ENCODE results near the gene PHRF1. TPM values are rescaled to one million over a fixed set of nuclear protein-coding genes. Genes with fewer than 3 reads are reported as not detected.

PHRF1 gene
- total RNA-seq, 2 donors from 2014 or later = 17.3 to 21.5 TPM

DNA sequence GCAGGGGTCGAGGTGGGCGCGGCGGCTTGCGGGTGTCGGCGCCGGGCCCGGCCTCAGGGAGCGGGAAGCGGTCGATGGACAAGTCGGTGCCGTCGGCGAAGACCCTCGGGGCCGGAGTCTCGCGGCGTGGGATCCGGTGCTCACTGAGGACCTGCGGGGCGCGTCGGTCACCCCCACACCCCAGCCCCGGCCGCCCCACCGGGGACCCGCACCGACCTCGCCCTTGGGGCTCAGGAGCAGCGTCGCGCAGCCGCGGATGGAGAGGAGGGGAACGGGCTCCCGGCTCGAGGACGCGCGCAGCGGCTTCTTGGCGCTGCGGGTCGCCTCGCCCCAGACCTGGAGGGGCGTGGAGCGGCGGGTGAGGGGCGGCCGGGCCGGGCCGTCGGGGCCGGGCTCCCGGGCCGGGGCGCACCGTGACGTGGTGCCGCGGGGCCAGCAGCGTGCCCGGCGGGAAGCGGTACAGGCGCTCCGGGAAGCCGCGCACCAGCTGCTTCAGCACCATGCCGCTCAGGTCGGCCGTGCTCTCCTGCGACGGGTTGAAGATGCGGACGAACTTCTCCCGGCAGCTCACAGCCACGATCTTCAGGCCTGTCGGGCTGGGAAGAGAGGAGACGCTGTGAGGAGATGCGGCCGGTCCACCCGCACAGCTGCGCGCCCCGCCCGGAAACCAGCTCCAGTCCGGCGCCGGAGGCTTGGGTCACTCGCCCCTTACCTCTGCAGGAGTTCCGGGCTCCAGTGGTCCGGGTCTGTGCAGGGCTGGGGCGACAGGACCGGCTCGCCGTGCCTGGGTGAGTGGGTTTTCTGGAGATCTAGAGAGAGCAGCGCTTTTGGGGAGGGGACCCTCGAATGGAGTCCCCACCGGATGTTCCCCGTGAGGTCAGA lies 20.2 kb upstream of the PHRF1 start:
- DNase-seq = no peak
- no peak for ATAC-seq
- intact Hi-C loops (cut with DNase I) = loop anchor here (5.0 to 10.0 kb wide), 2 partner anchors 59 to 166 kb away; partner anchors contain the start of gene IRF7 (in 1 of the 2)

DNA sequence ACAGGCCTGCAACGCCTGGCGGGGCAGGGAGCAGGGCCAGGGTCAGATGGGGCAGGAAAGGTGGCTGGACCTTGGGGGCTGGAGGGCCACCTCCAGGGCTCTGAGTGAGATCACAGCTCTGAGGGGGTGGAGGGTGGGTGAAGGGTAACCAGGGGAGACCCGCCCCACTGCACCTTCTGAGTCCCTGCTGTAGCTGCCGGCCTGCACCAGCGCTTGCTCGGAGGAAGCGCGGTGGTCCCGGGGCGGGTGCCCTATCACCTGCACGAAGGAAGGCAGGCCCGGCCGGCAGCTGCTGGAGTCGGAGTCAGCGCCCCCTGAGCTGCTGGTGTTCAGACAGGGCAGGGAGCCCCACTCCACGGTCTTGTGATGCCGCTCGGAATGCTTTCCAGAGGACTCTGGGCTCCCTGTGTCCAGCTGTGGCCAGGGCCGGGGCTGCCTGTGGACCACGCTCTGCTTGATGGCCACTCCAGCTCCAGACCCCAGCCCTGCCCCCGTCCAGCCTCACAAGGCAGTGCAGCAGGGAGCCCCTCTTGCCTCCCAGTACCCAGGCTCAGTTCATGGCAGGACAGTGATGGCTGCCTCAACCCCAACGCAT lies 19.5 kb upstream of the PHRF1 start:
- ATAC-seq (no peak), DNase-seq (no peak)
- intact Hi-C loops (cut with DNase I) = loop anchor here (5.0 to 10.0 kb wide), 2 partner anchors 58 to 166 kb away; partner anchors contain the start of gene IRF7 (in 1 of the 2)

DNA sequence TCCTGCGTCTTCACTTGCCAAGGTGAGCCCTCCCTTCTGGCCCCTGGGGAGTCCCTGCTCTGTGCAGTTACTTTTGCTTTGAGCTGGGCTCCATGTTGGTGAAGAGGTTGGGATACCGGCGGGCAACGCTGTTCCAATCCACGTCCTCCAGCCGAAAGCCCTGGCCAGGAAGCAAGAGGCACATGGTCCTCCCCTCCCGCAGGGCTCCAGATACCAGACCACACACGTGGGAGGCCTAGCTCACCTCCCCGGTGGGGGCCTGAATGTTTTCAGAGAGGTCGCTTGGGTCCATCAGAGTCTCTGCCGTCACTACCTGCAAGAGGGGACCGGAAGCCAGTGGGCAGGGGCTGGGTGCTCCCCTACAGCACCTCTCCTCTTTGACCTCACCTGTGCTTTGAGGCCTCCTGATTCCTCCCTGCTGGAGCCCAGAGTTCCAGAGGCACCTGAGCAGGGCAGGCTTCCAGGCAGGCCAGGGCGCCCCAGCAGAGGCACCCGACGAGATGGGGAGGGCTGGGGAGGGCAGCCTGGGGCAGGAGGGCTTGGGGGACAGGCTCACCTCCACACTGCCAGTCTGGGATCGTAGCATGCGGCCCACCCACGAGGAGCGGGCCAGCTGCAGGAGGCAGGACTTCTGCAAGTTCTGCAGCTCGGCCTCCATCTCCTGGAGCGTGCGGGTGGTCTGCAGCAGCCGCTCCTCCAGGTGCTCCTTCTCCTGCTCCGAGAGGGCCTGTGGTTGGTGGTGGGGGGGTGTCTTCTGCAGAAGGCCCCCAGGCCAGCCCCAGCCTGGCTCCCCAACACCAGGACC lies 18.7 kb upstream of the PHRF1 start:
- intact Hi-C loops (cut with DNase I) = loop anchor here (5.0 to 10.0 kb wide), 2 partner anchors 57 to 165 kb away; partner anchors contain the start of gene IRF7 (in 1 of the 2)
- DNase-seq = no peak
- no peak for ATAC-seq

DNA sequence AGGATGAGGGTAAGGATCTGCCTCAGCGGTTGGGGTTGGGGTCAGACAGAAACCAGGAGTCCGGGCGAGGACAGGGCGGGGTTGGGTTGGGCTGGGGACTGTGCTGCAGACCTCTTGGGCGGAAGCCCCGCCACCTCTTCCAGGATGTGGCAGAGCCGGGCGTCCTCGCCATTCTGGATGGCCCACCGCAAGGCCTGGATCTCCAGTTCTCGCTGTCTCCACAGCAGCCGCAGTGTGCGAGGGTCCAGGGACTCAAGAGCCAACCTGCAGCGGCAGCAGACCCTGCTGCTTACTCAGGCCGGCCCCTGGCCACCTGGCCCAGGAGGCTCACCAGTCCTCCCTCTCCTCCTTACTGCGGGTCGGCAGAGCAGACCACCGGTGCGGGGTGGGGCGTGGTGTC lies 17.8 kb upstream of the PHRF1 start:
- DNase-seq (no peak), ATAC-seq (no peak)
- intact Hi-C loops (cut with DNase I) = loop anchor here (5.0 to 10.0 kb wide), 2 partner anchors 56 to 164 kb away; partner anchors contain the start of gene IRF7 (in 1 of the 2)

DNA sequence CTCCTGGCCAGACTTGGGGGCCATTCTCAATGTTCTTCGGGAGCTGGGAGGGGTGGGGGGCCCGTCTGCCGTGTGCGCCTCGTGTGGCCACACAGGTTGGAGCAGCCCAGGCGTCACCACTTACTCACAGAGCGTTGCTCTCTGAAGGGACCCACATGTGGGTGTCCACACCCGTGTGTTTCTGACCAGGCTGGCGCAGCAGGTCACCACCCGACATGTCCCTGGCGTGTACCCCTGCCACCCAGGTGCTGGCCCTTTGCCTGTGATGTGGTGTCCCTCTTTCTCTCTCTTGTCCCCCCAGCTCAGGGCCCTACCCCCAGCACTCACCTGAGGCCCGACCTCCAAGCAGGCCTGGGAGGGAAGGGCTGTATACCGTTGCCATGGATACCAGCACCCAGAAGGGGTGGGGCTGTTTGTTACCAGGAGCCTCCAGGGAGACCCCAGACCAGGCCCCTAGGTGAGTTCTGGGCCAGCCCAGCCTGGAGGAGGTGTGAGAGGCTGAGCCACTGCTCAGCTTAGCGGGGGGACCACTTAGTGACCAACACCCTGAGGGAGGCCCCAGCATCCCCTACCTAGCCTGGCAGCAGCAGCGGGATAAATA lies 17.1 kb upstream of the PHRF1 start:
- intact Hi-C loops (cut with DNase I) = loop anchor here (5.0 to 10.0 kb wide), 2 partner anchors 56 to 163 kb away; partner anchors contain the start of gene IRF7 (in 1 of the 2)
- no peak for DNase-seq
- no peak for ATAC-seq

DNA sequence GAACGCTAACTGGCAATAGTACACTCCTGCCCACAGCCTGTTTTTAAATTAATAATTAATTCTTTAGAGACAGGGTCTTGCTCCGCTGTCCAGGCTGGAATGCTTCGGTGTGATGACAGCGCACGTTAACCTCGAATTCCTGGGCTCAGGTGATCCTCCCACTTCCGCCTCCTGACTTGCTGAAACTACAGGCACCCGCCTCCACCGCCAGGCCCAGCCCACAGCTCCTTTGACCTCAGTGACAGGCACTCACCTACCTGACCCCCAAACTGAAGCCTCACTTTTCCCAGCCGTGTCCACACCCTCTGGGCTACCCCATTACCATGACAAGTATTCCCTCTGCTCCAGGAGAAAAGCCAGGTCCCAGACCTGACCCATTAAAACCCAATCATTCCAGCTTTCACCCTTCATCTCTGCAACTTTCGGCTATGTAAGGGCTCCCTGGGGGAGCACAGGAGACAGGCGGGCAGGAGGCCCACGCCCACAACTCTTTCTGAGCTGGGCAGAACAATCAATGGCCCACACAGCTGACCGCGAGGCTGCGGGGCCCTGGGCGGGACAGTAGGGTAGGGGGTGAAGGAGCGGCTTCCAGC lies 16.5 kb upstream of the PHRF1 start:
- intact Hi-C loops (cut with DNase I) = loop anchor here (5.0 to 10.0 kb wide), 2 partner anchors 55 to 162 kb away; partner anchors contain the start of gene IRF7 (in 1 of the 2)
- no peak for DNase-seq
- ATAC-seq = no peak

DNA sequence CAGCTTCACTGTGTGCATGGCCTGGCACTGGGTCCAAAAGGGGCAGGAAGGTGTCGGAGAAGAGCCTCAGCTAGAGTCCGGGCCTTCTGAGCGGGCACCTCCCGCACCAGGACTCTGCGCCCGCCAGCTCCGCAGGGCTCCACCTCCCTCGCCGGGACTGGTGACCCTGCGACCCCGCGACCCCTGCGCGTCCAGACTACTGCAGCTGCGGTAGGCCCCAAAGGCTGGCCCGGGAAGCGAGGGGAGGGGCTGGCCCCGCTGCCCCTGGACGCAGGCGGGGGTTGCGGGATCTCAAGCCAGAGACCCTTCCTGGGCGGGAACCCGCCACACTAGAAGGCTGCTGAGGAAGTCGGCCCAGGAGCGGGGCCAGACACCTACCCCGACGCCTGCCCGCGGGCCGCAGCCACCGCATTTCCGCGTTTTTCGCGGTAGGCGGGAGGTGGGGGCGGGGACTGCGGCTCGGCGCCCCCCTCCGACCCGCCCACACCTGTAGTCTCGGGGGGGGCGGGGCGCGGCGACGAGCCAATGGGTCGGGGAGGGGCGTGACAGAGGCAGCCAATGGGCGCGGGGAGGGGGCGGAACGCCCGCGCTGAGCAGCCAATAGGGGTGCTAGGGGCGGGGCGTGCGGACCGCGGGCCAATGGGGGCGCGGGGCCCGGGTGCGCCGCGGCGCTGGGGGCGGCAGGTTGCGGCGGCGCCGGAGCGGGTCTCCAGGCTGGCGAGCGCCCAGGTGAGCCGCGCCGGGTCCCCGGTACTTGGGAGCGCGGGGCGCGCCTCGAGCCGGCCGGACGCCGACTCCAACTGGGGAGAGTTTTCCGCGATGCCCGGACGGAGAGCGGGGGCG lies 15.7 kb upstream of the PHRF1 start, which contains the start of the genes LMNTD2 and RASSF7:
Gene LMNTD2, minus strand, starts transcription at position 434 of the 843 bp plus-strand sequence. Its CDS starts 22 bp downstream, at position 412.
Gene RASSF7, plus strand, starts transcription at position 666 of the 843 bp plus-strand sequence. CDS start 799 bp downstream, outside the sequence.
- DNase-seq (peak; percentile 93), ATAC-seq (peak; percentile 93 to 97)
- intact Hi-C loops (cut with DNase I) = no loop called here

DNA sequence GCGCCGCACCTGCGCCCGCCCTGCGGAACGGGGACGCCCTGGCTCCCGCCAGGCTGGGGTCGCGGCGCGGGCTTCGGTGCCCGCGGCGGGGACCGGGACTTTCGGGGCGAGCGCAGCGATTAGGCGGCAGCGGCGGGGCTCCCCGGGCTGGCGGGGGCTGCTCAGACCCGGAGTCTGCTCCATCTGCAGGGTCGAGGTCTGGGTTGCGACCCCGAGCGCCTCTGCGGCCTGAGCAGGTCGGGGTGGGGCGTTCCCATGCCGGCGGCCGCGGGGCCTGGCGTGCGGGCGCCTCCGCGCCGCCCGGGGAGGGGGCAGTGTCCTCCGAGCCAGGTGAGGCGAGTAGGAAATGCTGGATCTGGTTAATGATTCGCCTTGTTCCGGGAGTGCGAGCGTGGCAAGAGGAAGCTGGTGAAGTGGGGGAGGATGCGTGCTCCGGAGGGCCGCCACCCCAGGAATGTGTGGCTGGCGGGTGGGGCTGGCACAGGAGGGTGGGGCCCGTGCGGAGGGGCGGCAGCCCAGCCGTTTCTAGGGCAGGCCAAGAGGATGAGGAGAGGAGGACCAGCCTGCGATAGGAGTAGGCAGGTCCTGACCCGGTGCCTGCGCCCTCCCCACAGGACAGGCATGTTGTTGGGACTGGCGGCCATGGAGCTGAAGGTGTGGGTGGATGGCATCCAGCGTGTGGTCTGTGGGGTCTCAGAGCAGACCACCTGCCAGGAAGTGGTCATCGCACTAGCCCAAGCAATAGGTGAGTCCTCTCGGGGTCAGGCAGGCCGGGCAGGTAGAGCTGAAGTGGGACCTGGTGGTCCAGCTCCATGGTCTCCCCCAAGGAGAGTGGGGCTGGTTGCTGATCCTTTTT lies 14.9 kb upstream of the PHRF1 start:
- DNase-seq (no peak), ATAC-seq (peak; percentile 14 to 25)
- intact Hi-C loops (cut with DNase I) = no loop called here

DNA sequence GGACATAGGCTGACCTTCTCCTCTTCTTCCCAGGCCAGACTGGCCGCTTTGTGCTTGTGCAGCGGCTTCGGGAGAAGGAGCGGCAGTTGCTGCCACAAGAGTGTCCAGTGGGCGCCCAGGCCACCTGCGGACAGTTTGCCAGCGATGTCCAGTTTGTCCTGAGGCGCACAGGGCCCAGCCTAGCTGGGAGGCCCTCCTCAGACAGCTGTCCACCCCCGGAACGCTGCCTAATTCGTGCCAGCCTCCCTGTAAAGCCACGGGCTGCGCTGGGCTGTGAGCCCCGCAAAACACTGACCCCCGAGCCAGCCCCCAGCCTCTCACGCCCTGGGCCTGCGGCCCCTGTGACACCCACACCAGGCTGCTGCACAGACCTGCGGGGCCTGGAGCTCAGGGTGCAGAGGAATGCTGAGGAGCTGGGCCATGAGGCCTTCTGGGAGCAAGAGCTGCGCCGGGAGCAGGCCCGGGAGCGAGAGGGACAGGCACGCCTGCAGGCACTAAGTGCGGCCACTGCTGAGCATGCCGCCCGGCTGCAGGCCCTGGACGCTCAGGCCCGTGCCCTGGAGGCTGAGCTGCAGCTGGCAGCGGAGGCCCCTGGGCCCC lies 14.1 kb upstream of the PHRF1 start:
- no peak for DNase-seq
- intact Hi-C loops (cut with DNase I) = no loop called here
- ATAC-seq = no peak

DNA sequence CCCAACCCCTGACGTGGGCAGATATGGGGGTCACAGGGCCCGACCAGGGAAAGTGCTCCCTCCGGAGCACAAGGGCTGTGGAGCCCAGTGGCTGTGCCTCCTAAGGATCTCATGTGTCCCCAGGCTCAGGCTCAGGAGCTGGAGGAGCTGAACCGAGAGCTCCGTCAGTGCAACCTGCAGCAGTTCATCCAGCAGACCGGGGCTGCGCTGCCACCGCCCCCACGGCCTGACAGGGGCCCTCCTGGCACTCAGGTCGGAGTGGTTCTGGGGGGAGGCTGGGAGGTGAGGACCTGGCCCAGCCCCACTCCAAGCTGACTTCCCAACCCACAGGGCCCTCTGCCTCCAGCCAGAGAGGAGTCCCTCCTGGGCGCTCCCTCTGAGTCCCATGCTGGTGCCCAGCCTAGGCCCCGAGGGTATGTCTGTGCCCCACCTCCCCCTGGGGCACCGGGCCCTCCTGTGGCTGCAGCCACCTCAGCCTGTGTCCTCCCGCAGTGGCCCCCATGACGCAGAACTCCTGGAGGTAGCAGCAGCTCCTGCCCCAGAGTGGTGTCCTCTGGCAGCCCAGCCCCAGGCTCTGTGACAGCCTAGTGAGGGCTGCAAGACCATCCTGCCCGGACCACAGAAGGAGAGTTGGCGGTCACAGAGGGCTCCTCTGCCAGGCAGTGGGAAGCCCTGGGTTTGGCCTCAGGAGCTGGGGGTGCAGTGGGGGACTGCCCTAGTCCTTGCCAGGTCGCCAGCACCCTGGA lies 13.0 kb upstream of the PHRF1 start:
- DNase-seq = no peak
- no peak for ATAC-seq
- intact Hi-C loops (cut with DNase I) = no loop called here

DNA sequence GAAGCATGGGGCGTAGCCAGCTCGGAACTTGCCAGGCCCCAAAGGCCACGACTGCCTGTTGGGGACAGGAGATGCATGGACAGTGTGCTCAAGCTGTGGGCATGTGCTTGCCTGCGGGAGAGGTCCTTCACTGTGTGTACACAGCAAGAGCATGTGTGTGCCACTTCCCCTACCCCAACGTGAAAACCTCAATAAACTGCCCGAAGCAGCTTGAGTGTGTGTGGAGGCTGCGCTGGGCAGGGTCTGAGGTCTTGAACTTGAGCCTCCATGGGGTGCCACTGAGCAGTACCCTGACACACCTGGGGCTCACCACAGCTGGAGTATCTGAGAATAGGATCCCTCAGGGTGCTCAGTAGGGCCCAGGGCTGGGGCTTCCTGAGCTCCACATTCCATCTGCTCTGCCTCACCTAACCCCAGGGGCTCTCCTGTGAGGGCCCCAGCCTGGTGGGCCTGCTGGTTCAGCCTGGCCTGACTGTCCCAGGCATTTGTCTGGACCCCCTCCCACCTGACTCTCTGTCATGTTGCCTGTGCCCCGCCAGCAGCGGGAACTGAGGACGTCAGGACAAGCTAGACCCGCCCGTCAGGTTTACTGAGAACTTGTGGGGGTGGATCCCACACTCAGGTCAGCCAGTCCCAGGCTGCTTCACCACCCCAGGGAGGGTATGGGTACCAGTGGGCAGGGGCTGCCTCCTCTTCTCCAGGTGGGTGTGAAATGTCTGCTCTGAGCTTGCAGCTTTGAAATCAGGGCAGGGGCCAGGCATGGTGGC lies 12.3 kb upstream of the PHRF1 start:
- intact Hi-C loops (cut with DNase I) = no loop called here
- ATAC-seq = no peak

DNA sequence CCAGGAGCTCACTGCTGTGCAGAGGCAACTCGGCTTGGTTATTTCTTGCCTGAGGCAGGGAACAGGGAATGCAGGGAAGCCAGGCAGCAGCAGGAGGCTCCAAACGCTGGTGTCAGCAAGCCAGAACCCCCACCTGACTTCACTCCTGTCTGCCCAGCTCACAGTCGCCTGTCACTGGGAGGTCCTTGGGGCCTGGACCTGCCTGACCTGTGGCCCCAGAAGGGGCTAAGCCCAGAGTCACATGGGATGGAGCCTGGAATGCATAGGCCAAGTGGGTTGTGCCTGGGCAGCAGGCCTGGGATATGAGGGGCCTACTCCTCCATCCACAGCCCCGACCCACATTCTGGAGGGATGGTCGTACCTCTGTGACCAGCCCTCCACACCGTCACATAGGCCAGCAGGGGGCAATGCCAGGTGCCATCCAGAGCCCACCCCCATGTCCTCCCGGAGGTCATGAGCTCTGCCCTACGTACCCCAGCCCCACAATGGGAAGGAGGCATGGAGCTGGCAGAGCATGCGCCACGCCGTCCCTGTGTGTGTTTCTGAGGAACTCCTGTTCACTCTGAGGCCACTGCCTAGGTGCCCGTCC lies 10.3 kb upstream of the PHRF1 start:
- intact Hi-C loops (cut with DNase I) = no loop called here
- DNase-seq (no peak), ATAC-seq (no peak)

More for the DNA sequence above, 12.3 kb upstream of the PHRF1 start:
- DNase-seq = no peak

DNA sequence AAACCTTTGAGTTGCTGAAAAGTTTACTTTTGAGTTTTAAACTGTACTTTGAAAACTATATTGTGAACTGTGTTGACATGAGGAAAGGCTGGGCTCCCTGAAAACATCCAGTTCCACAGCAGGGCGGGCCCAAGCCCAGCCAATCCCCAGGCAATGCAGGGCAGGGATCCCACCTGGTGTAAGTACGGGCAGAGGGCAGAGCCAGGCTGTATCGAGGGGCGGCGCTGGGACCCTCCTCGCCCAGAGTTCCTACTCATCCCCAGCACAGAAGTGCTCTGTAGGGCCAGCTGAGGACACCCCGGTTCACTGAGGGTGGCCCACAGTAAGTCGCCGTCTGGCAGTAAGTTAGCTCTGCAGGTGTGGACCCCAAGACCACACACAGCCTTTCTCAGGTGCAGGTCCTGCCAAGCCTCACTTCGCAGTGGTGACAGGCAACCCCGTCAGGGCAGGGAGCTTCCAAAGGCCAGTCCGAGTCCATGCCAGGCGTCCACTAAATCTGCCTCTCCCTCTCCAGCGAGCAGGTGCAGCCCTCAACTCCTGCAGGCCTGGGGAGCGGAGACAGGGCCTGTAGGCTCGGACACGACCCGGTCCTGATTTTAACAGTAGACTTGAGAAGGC lies 9.2 kb upstream of the PHRF1 start:
- intact Hi-C loops (cut with DNase I) = no loop called here
- ATAC-seq (no peak), DNase-seq (no peak)
